Measurements from ENCODE around the gene ELFN2. TPM values are rescaled to one million over a fixed set of nuclear protein-coding genes. Genes with fewer than 3 reads are reported as not detected.

Gene ELFN2
- total RNA-seq, 1 experiment from 2014 or later: 10.0 TPM

GRCh38 chr22:37461961-37462360 is 34.7 kb upstream of the ELFN2 start:
- Histone ChIP-seq H3K27me3 (ENCODE audit: low read length) (no peaks in the 10 kb centered on the region), H3K4me3 (ENCODE audit: low read length) (no peak overlapping the region), H4K20me1 (ENCODE audit: low read length) (no peaks in the 10 kb centered on the region), H3K36me3 (ENCODE audit: low read depth, low read length) (no peaks in the 10 kb centered on the region; the same call in 1 of the 2 replicates), H2AFZ (ENCODE audit: low read length) (no peak overlapping the region), H3K4me1 (ENCODE audit: insufficient read depth, low read length) (no peaks in the 10 kb centered on the region), H3K9me2 (replicated peaks; ENCODE audit: low read length) (no peaks in the 10 kb centered on the region), H3F3A (ENCODE audit: low read length, unreplicated experiment) (no peaks in the 10 kb centered on the region), H3K9me3 (ENCODE audit: low read length) (no peaks in the 10 kb centered on the region), H3K9ac (ENCODE audit: low read length) (no peak overlapping the region), H3K79me2 (ENCODE audit: low read length) (no peaks in the 10 kb centered on the region), H3K27ac (ENCODE audit: low read length) (no peak overlapping the region), H3K4me2 (ENCODE audit: low read length) (no peak overlapping the region)
- ChIA-PET POLR2A (ENCODE audit: unreplicated experiment) (no interaction called here), CTCF (no interaction called here)
- BruUV-seq (replicated peaks): no TSS peak
- DNase-seq (no peak), ATAC-seq (no peak)
- intact Hi-C loops (cut with micrococcal nuclease): no loop called here
- TF ChIP-seq EZH2 (IDR thresholded peaks at IDR 0.05; ENCODE audit: low read length, unreplicated experiment): no peak
- no peak for TF ChIP-seq EZH2phosphoT487 (IDR thresholded peaks at IDR 0.05; ENCODE audit: borderline replicate concordance, low read length)

GRCh38 chr22:37460684-37461083 is 33.4 kb upstream of the ELFN2 start:
- intact Hi-C loops (cut with micrococcal nuclease): no loop called here
- no TSS peak for BruUV-seq (replicated peaks)
- Histone ChIP-seq H3K4me2 (ENCODE audit: low read length) (no peak overlapping the region), H3K4me1 (ENCODE audit: insufficient read depth, low read length) (peaks cover 8% of the 10 kb centered on the region), H3K27me3 (ENCODE audit: low read length) (no peaks in the 10 kb centered on the region), H3F3A (ENCODE audit: low read length, unreplicated experiment) (no peaks in the 10 kb centered on the region), H2AFZ (ENCODE audit: low read length) (no peak overlapping the region), H3K27ac (ENCODE audit: low read length) (no peak overlapping the region), H3K9me3 (ENCODE audit: low read length) (no peaks in the 10 kb centered on the region), H3K9me2 (replicated peaks; ENCODE audit: low read length) (no peaks in the 10 kb centered on the region), H3K79me2 (ENCODE audit: low read length) (no peaks in the 10 kb centered on the region), H4K20me1 (ENCODE audit: low read length) (no peaks in the 10 kb centered on the region), H3K36me3 (ENCODE audit: low read depth, low read length) (no peaks in the 10 kb centered on the region; the same call in 1 of the 2 replicates), H3K4me3 (ENCODE audit: low read length) (no peak overlapping the region), H3K9ac (ENCODE audit: low read length) (no peak overlapping the region)
- CTCF ChIA-PET: no interaction called here
- DNase-seq: no peak
- POLR2A ChIA-PET (ENCODE audit: unreplicated experiment): no interaction called here
- no peak for TF ChIP-seq EZH2phosphoT487 (IDR thresholded peaks at IDR 0.05; ENCODE audit: borderline replicate concordance, low read length)
- TF ChIP-seq EZH2 (IDR thresholded peaks at IDR 0.05; ENCODE audit: low read length, unreplicated experiment): no peak
- no peak for TF ChIP-seq CTCF (conservative IDR thresholded peaks at IDR 0.05; ENCODE audit: low read depth, low read length)
- no peak for ATAC-seq

- Histone ChIP-seq H3K4me2 (ENCODE audit: low read length) (no peak overlapping the region), H3K9me2 (replicated peaks; ENCODE audit: low read length) (no peaks in the 10 kb centered on the region), H3K36me3 (ENCODE audit: low read depth, low read length) (no peaks in the 10 kb centered on the region; the same call in 1 of the 2 replicates), H3K4me3 (ENCODE audit: low read length) (no peak overlapping the region), H3K27ac (ENCODE audit: low read length) (no peak overlapping the region), H3K9me3 (ENCODE audit: low read length) (no peaks in the 10 kb centered on the region), H3K9ac (ENCODE audit: low read length) (no peak overlapping the region), H2AFZ (ENCODE audit: low read length) (no peak overlapping the region), H3K4me1 (ENCODE audit: insufficient read depth, low read length) (peaks cover 22% of the 10 kb centered on the region), H3K27me3 (ENCODE audit: low read length) (no peaks in the 10 kb centered on the region), H3F3A (ENCODE audit: low read length, unreplicated experiment) (no peaks in the 10 kb centered on the region), H4K20me1 (ENCODE audit: low read length) (no peaks in the 10 kb centered on the region), H3K79me2 (ENCODE audit: low read length) (no peaks in the 10 kb centered on the region)
- CTCF ChIA-PET: interaction anchor here (0.6 kb wide), 1 partner anchor 142 kb away, joined by 4 read pairs; no protein-coding TSS in a partner anchor
- intact Hi-C loops (cut with micrococcal nuclease): no loop called here
- no peak for ATAC-seq
- POLR2A ChIA-PET (ENCODE audit: unreplicated experiment): no interaction called here
- BruUV-seq (replicated peaks): no TSS peak
- no peak for DNase-seq
- no peak for TF ChIP-seq CTCF (conservative IDR thresholded peaks at IDR 0.05; ENCODE audit: low read depth, low read length)
- TF ChIP-seq EZH2 (IDR thresholded peaks at IDR 0.05; ENCODE audit: low read length, unreplicated experiment): no peak
- TF ChIP-seq EZH2phosphoT487 (IDR thresholded peaks at IDR 0.05; ENCODE audit: borderline replicate concordance, low read length): no peak
Observed at GRCh38 chr22:37459206-37459605, 31.9 kb upstream of the ELFN2 start.
